Activated naive CD4-positive, alpha-beta T cell treated with Interleukin-2 at 50 U/mL for 16 hours (primary cell): ENCODE measurements around the gene TBC1D1.

Experiments used
- DNase-seq: peaks from one replicate; pipeline ENCODE4 v3.0.0-alpha.2; 2020

TBC1D1 gene

GRCh38 chr4:38132843-38133662 is 242.2 kb downstream of the TBC1D1 start:
- DNase-seq, result no peak

GRCh38 chr4:38133711-38134480 is 243.0 kb downstream of the TBC1D1 start:
- DNase-seq, result no peak

- DNase-seq, result no peak
These were observed 244.3 kb downstream of the TBC1D1 start for GRCh38 chr4:38135201-38135600.

- DNase-seq, result no peak
These were observed 245.7 kb downstream of the TBC1D1 start for GRCh38 chr4:38136604-38137003.

GRCh38 chr4:38137080-38137479 is 246.2 kb downstream of the TBC1D1 start:
- DNase-seq, result no peak

GRCh38 chr4:38138363-38138762 is 247.5 kb downstream of the TBC1D1 start:
- DNase-seq, result no peak

- DNase-seq, result no peak
These were observed 248.3 kb downstream of the TBC1D1 start for GRCh38 chr4:38139187-38139586.

- no peak for DNase-seq
These were observed 249.8 kb downstream of the TBC1D1 start for GRCh38 chr4:38140643-38141203.

- DNase-seq, result no peak
These were observed 251.1 kb downstream of the TBC1D1 start for GRCh38 chr4:38141808-38142500.

- DNase-seq, result no peak
These were observed 253.1 kb downstream of the TBC1D1 start for GRCh38 chr4:38144031-38144430.

GRCh38 chr4:38145033-38145678 is 254.3 kb downstream of the TBC1D1 start:
- no peak for DNase-seq

- no peak for DNase-seq
These were observed 254.9 kb downstream of the TBC1D1 start for GRCh38 chr4:38145741-38146140.

- no peak for DNase-seq
These were observed 255.5 kb downstream of the TBC1D1 start for GRCh38 chr4:38146383-38146782.

- DNase-seq, result no peak
These were observed 258.6 kb downstream of the TBC1D1 start for GRCh38 chr4:38149472-38149996.

- DNase-seq, result no peak
These were observed 259.2 kb downstream of the TBC1D1 start for GRCh38 chr4:38149997-38150671.

- DNase-seq, result no peak
These were observed 259.9 kb downstream of the TBC1D1 start for GRCh38 chr4:38150766-38151165.

- no peak for DNase-seq
These were observed 261.0 kb downstream of the TBC1D1 start for GRCh38 chr4:38151873-38152272.

- DNase-seq, result no peak
These were observed 261.4 kb downstream of the TBC1D1 start for GRCh38 chr4:38152305-38152704.

GRCh38 chr4:38152721-38153386 is 262.0 kb downstream of the TBC1D1 start:
- DNase-seq, result no peak

GRCh38 chr4:38153387-38153760 is 262.5 kb downstream of the TBC1D1 start:
- DNase-seq, result no peak

- no peak for DNase-seq
These were observed 263.4 kb downstream of the TBC1D1 start for GRCh38 chr4:38154252-38154651.
